ENCODE measurements around the gene C10orf143. TPM values are rescaled to one million over a fixed set of nuclear protein-coding genes. Genes with fewer than 3 reads are reported as not detected.

Gene C10orf143
- total RNA-seq, 1 donor from 2014 or later: 1.6 TPM

GRCh38 chr10:130137090-130137448 lies 26.4 kb upstream of the C10orf143 start:
- peaks cover 3% of the 10 kb centered on the region for H3K27me3 ChIP-seq
- H3F3A ChIP-seq (ENCODE audit: low read depth): no peaks in the 10 kb centered on the region
- no peak overlapping the region for H3K27ac ChIP-seq
- no peak overlapping the region for H2AFZ ChIP-seq (replicated peaks)
- peaks cover 58% of the 10 kb centered on the region for H3K79me2 ChIP-seq (ENCODE audit: low read depth)
- no peak for TF ChIP-seq EZH2 (IDR thresholded peaks at IDR 0.05)
- Mint-ChIP-seq H3K36me3 (peaks cover 7% of the 10 kb centered on the region), H3K4me1 (peaks cover 28% of the 10 kb centered on the region), H3K4me3 (peak overlapping the region; percentile 96), H3K27ac (no peak overlapping the region), H3K27me3 (ENCODE audit: insufficient read depth, low read depth) (peaks cover under 1% of the 10 kb centered on the region), H3K9me3 (no peaks in the 10 kb centered on the region)
- peak overlapping the region; percentile 80 for H3K9ac ChIP-seq
- DNase-seq (ENCODE audit: low spot score): peak; percentile 51
- H3K4me3 ChIP-seq: peak overlapping the region; percentile 94
- peak overlapping the region; percentile 90 for H3K4me2 ChIP-seq
- no peaks in the 10 kb centered on the region for H3K9me3 ChIP-seq (ENCODE audit: low read depth)
- H4K20me1 ChIP-seq (ENCODE audit: low read depth): peaks cover 45% of the 10 kb centered on the region
- no peaks in the 10 kb centered on the region for H3K36me3 ChIP-seq
- H3K4me1 ChIP-seq: peaks cover 9% of the 10 kb centered on the region

- peaks cover 3% of the 10 kb centered on the region for H3K27me3 ChIP-seq
- H3K9me3 ChIP-seq (ENCODE audit: low read depth): no peaks in the 10 kb centered on the region
- H3K4me3 ChIP-seq: peak within 1 kb of the TSS; percentile 94
- peaks cover 6% of the 10 kb centered on the region for H3K36me3 Mint-ChIP-seq
- peak within 1 kb of the TSS; percentile 80 for H3K9ac ChIP-seq
- peak within 1 kb of the TSS; percentile 78 for H2AFZ ChIP-seq (replicated peaks)
- H3K4me1 ChIP-seq: peaks cover 9% of the 10 kb centered on the region
- DNase-seq (ENCODE audit: low spot score): peak; percentile 97
- H3K79me2 ChIP-seq (ENCODE audit: low read depth): peaks cover 52% of the 10 kb centered on the region
- peak within 1 kb of the TSS; percentile 90 for H3K4me2 ChIP-seq
- peak within 1 kb of the TSS; percentile 96 for H3K4me3 Mint-ChIP-seq
- peaks cover 3% of the 10 kb centered on the region for H3K27me3 Mint-ChIP-seq (ENCODE audit: insufficient read depth, low read depth)
- H3K27ac ChIP-seq: no peak within 1 kb of the TSS
- H3F3A ChIP-seq (ENCODE audit: low read depth): no peaks in the 10 kb centered on the region
- no peak for TF ChIP-seq CTCF (IDR thresholded peaks at IDR 0.05)
- TF ChIP-seq EZH2phosphoT487 (IDR thresholded peaks at IDR 0.05): no peak
- no peak for TF ChIP-seq EZH2 (IDR thresholded peaks at IDR 0.05)
- H4K20me1 ChIP-seq (ENCODE audit: low read depth): peaks cover 41% of the 10 kb centered on the region
- H3K27ac Mint-ChIP-seq: no peak within 1 kb of the TSS
- peaks cover 26% of the 10 kb centered on the region for H3K4me1 Mint-ChIP-seq
- H3K9me3 Mint-ChIP-seq: no peaks in the 10 kb centered on the region
- no peaks in the 10 kb centered on the region for H3K36me3 ChIP-seq
Observed at GRCh38 chr10:130136226-130137089, 25.8 kb upstream of the C10orf143 start, which contains the start of gene GLRX3. GLRX3 (plus strand) TSS chr10:130136391; CDS start chr10:130136421, 30 bp downstream.

- peaks cover 3% of the 10 kb centered on the region for H3K27me3 Mint-ChIP-seq (ENCODE audit: insufficient read depth, low read depth)
- Histone ChIP-seq H3K9me3 (ENCODE audit: low read depth) (no peaks in the 10 kb centered on the region), H3K4me1 (peaks cover 9% of the 10 kb centered on the region), H3K9ac (no peak overlapping the region), H3K4me3 (peak overlapping the region; percentile 94), H3K36me3 (no peaks in the 10 kb centered on the region), H2AFZ (replicated peaks) (peak overlapping the region; percentile 78), H3K4me2 (peak overlapping the region; percentile 90), H3K27ac (no peak overlapping the region), H4K20me1 (ENCODE audit: low read depth) (peaks cover 34% of the 10 kb centered on the region), H3K79me2 (ENCODE audit: low read depth) (peaks cover 45% of the 10 kb centered on the region), H3F3A (ENCODE audit: low read depth) (no peaks in the 10 kb centered on the region), H3K27me3 (peaks cover 3% of the 10 kb centered on the region)
- peak overlapping the region; percentile 91 for H3K4me3 Mint-ChIP-seq
- TF ChIP-seq EZH2 (IDR thresholded peaks at IDR 0.05) (no peak), CTCF (IDR thresholded peaks at IDR 0.05) (no peak), EZH2phosphoT487 (IDR thresholded peaks at IDR 0.05) (no peak)
- H3K4me1 Mint-ChIP-seq: peaks cover 23% of the 10 kb centered on the region
- no peak overlapping the region for H3K27ac Mint-ChIP-seq
- peaks cover 6% of the 10 kb centered on the region for H3K36me3 Mint-ChIP-seq
- H3K9me3 Mint-ChIP-seq: no peaks in the 10 kb centered on the region
- DNase-seq (ENCODE audit: low spot score): no peak
Observed at GRCh38 chr10:130135676-130136225, 25.1 kb upstream of the C10orf143 start.
